Measurements from ENCODE around the gene IKZF3.
"Not testable (repeated sequence)": the region's sequence is repeated elsewhere in the genome, so short reads cannot be mapped to it uniquely, and the experiment has no call there.

Gene IKZF3

GRCh38 chr17:39871801-39872200, 7.7 kb upstream of the IKZF3 start:
- H3K27me3 ChIP-seq (ENCODE audit: control insufficient read depth, insufficient read depth, low read length) = peaks cover 7% of the 10 kb centered on the region
- no peaks in the 10 kb centered on the region for H3K4me1 ChIP-seq (ENCODE audit: control insufficient read depth, insufficient read depth, low read length)
- H3K36me3 ChIP-seq (ENCODE audit: control insufficient read depth, insufficient read depth, low read length) = no peaks in the 10 kb centered on the region
- no peak overlapping the region for H3K4me3 ChIP-seq (ENCODE audit: low read length)
- no peak overlapping the region for H3K27ac ChIP-seq (ENCODE audit: low read depth, low read length)
- no peak overlapping the region for H3K9ac ChIP-seq (ENCODE audit: low read length)

GRCh38 chr17:39870776-39871175, 6.7 kb upstream of the IKZF3 start:
- Histone ChIP-seq H3K4me3 (ENCODE audit: low read length) (no peak overlapping the region), H3K27me3 (ENCODE audit: control insufficient read depth, insufficient read depth, low read length) (peaks cover 7% of the 10 kb centered on the region), H3K4me1 (ENCODE audit: control insufficient read depth, insufficient read depth, low read length) (no peaks in the 10 kb centered on the region), H3K36me3 (ENCODE audit: control insufficient read depth, insufficient read depth, low read length) (no peaks in the 10 kb centered on the region), H3K27ac (ENCODE audit: low read depth, low read length) (no peak overlapping the region), H3K9ac (ENCODE audit: low read length) (no peak overlapping the region)

GRCh38 chr17:39868554-39868942, 4.4 kb upstream of the IKZF3 start:
- no peak overlapping the region for H3K4me3 ChIP-seq (ENCODE audit: low read length)
- peaks cover 7% of the 10 kb centered on the region for H3K27me3 ChIP-seq (ENCODE audit: control insufficient read depth, insufficient read depth, low read length)
- no peaks in the 10 kb centered on the region for H3K4me1 ChIP-seq (ENCODE audit: control insufficient read depth, insufficient read depth, low read length)
- H3K9ac ChIP-seq (ENCODE audit: low read length) = no peak overlapping the region
- H3K36me3 ChIP-seq (ENCODE audit: control insufficient read depth, insufficient read depth, low read length) = no peaks in the 10 kb centered on the region
- no peak overlapping the region for H3K27ac ChIP-seq (ENCODE audit: low read depth, low read length)

GRCh38 chr17:39867880-39868553, 3.9 kb upstream of the IKZF3 start, which contains the start of gene ZPBP2:
Gene ZPBP2, plus strand, starts transcription at chr17:39868202. Its CDS starts 153 bp downstream, at chr17:39868355.
- no peaks in the 10 kb centered on the region for H3K4me1 ChIP-seq (ENCODE audit: control insufficient read depth, insufficient read depth, low read length)

GRCh38 chr17:39867084-39867879, 3.2 kb upstream of the IKZF3 start:
- no peaks in the 10 kb centered on the region for H3K36me3 ChIP-seq (ENCODE audit: control insufficient read depth, insufficient read depth, low read length)
- no peaks in the 10 kb centered on the region for H3K4me1 ChIP-seq (ENCODE audit: control insufficient read depth, insufficient read depth, low read length)
- H3K4me3 ChIP-seq (ENCODE audit: low read length) = no peak overlapping the region
- no peak overlapping the region for H3K9ac ChIP-seq (ENCODE audit: low read length)
- H3K27ac ChIP-seq (ENCODE audit: low read depth, low read length) = no peak overlapping the region
- H3K27me3 ChIP-seq (ENCODE audit: control insufficient read depth, insufficient read depth, low read length) = peaks cover 7% of the 10 kb centered on the region

More at GRCh38 chr17:39867880-39868553, 3.9 kb upstream of the IKZF3 start, which contains the start of gene ZPBP2:
- H3K36me3 ChIP-seq (ENCODE audit: control insufficient read depth, insufficient read depth, low read length) = no peaks in the 10 kb centered on the region
- no peak within 1 kb of the TSS for H3K4me3 ChIP-seq (ENCODE audit: low read length)
- H3K27me3 ChIP-seq (ENCODE audit: control insufficient read depth, insufficient read depth, low read length) = peaks cover 7% of the 10 kb centered on the region
- H3K27ac ChIP-seq (ENCODE audit: low read depth, low read length) = no peak within 1 kb of the TSS
- no peak within 1 kb of the TSS for H3K9ac ChIP-seq (ENCODE audit: low read length)

GRCh38 chr17:39866013-39866730, 2.1 kb upstream of the IKZF3 start:
- H3K27me3 ChIP-seq (ENCODE audit: control insufficient read depth, insufficient read depth, low read length) = peaks cover 7% of the 10 kb centered on the region

GRCh38 chr17:39863244-39863917, 731 bp downstream of the IKZF3 start:
- peaks cover 7% of the 10 kb centered on the region for H3K27me3 ChIP-seq (ENCODE audit: control insufficient read depth, insufficient read depth, low read length)
- peak overlapping the region; percentile 38 for H3K4me3 ChIP-seq (ENCODE audit: low read length)
- no peaks in the 10 kb centered on the region for H3K4me1 ChIP-seq (ENCODE audit: control insufficient read depth, insufficient read depth, low read length)
- H3K27ac ChIP-seq (ENCODE audit: low read depth, low read length) = no peak overlapping the region
- H3K9ac ChIP-seq (ENCODE audit: low read length) = no peak overlapping the region
- no peaks in the 10 kb centered on the region for H3K36me3 ChIP-seq (ENCODE audit: control insufficient read depth, insufficient read depth, low read length)

More at GRCh38 chr17:39866013-39866730, 2.1 kb upstream of the IKZF3 start:
- Histone ChIP-seq H3K9ac (ENCODE audit: low read length) (no peak overlapping the region), H3K27ac (ENCODE audit: low read depth, low read length) (no peak overlapping the region), H3K36me3 (ENCODE audit: control insufficient read depth, insufficient read depth, low read length) (no peaks in the 10 kb centered on the region), H3K4me1 (ENCODE audit: control insufficient read depth, insufficient read depth, low read length) (no peaks in the 10 kb centered on the region), H3K4me3 (ENCODE audit: low read length) (no peak overlapping the region)

GRCh38 chr17:39861235-39861634, 2.9 kb downstream of the IKZF3 start:
- H3K4me1 ChIP-seq (ENCODE audit: control insufficient read depth, insufficient read depth, low read length) = no peaks in the 10 kb centered on the region
- H3K4me3 ChIP-seq (ENCODE audit: low read length) = no peak overlapping the region
- no peak overlapping the region for H3K27ac ChIP-seq (ENCODE audit: low read depth, low read length)
- H3K27me3 ChIP-seq (ENCODE audit: control insufficient read depth, insufficient read depth, low read length) = no peaks in the 10 kb centered on the region
- H3K36me3 ChIP-seq (ENCODE audit: control insufficient read depth, insufficient read depth, low read length) = no peaks in the 10 kb centered on the region
- H3K9ac ChIP-seq (ENCODE audit: low read length) = no peak overlapping the region

- not testable (repeated sequence) for H3K27me3 ChIP-seq (ENCODE audit: control insufficient read depth, insufficient read depth, low read length); H3K4me1 ChIP-seq (ENCODE audit: control insufficient read depth, insufficient read depth, low read length); H3K36me3 ChIP-seq (ENCODE audit: control insufficient read depth, insufficient read depth, low read length); H3K4me3 ChIP-seq (ENCODE audit: low read length); H3K9ac ChIP-seq (ENCODE audit: low read length); H3K27ac ChIP-seq (ENCODE audit: low read depth, low read length)
These were observed 8.0 kb downstream of the IKZF3 start for GRCh38 chr17:39855911-39856649.

- Histone ChIP-seq H3K9ac (ENCODE audit: low read length) (no peak overlapping the region), H3K27ac (ENCODE audit: low read depth, low read length) (no peak overlapping the region), H3K27me3 (ENCODE audit: control insufficient read depth, insufficient read depth, low read length) (no peaks in the 10 kb centered on the region), H3K36me3 (ENCODE audit: control insufficient read depth, insufficient read depth, low read length) (no peaks in the 10 kb centered on the region), H3K4me1 (ENCODE audit: control insufficient read depth, insufficient read depth, low read length) (no peaks in the 10 kb centered on the region), H3K4me3 (ENCODE audit: low read length) (no peak overlapping the region)
These were observed 9.2 kb downstream of the IKZF3 start for GRCh38 chr17:39854909-39855308.

- H3K4me3 ChIP-seq (ENCODE audit: low read length) = no peak overlapping the region
- H3K27ac ChIP-seq (ENCODE audit: low read depth, low read length) = no peak overlapping the region
- H3K4me1 ChIP-seq (ENCODE audit: control insufficient read depth, insufficient read depth, low read length) = no peaks in the 10 kb centered on the region
- H3K36me3 ChIP-seq (ENCODE audit: control insufficient read depth, insufficient read depth, low read length) = no peaks in the 10 kb centered on the region
- no peak overlapping the region for H3K9ac ChIP-seq (ENCODE audit: low read length)
- no peaks in the 10 kb centered on the region for H3K27me3 ChIP-seq (ENCODE audit: control insufficient read depth, insufficient read depth, low read length)
These were observed 11.9 kb downstream of the IKZF3 start for GRCh38 chr17:39852239-39852638.
